Sigmoid colon (tissue), 4 donors: ENCODE results near the gene KAT2A.

Experiments used
- CTCF ChIP-seq, 4 experiments: fragments of 450-650 bp in 3 of 4; fragments of 200-600 bp in 1 of 4; IDR thresholded peaks; one replicate each; pipeline ENCODE4 v1.5.1; 2016 to 2019; ENCODE audit warnings: antibody characterized with exemption in 4 of 4, mild to moderate bottlenecking in 3 of 4, moderate library complexity in 2 of 4
- EP300 ChIP-seq, 4 donors: sonication (generic); formaldehyde crosslinking; IDR thresholded peaks; one replicate each; pipeline ENCODE4 v1.6.1; 2017; ENCODE audit warnings: antibody characterized with exemption in 4 of 4
- POLR2A ChIP-seq, 2 donors: fragments of 450-650 bp; IDR thresholded peaks; one replicate each; pipeline ENCODE4 v1.6.1; 2016; ENCODE audit warnings: antibody characterized with exemption in 2 of 2, mild to moderate bottlenecking in 2 of 2, moderate library complexity in 2 of 2
- POLR2AphosphoS5 ChIP-seq, 4 donors: sonication (generic); formaldehyde crosslinking; IDR thresholded peaks; one replicate each; pipeline ENCODE4 v1.6.1; 2017; ENCODE audit warnings: antibody characterized with exemption in 4 of 4

DNA sequence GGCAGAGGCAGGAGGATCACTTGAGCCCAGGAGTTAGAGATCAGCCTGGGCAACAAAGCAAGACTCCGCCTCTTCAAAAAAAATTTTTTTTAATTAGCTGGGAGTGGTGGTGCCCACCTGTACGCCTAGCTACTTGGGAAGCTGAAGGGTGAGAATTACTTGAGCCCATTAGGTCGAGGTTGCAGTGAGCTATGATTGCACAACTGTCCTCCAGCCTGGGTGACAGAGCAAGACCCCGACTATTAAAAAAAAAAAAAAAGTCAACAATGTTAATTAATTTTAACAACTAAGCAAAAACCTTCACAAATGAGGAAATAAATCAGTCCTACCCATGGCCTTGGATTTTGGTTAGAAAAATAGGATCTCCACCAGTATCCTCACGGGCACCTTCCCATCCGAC, 14.0 kb downstream of the KAT2A start:
- TF ChIP-seq EP300 (IDR thresholded peaks at IDR 0.05) (no peak), CTCF (IDR thresholded peaks at IDR 0.05) (no peak), POLR2AphosphoS5 (IDR thresholded peaks at IDR 0.05) (no peak), POLR2A (IDR thresholded peaks at IDR 0.05) (no peak)
